SIG-M5 treated with dmso at 0.1 percent for 504 hours (cell line): ENCODE data around the gene C1R.
A peak's percentile ranks its signal among the peaks of the same experiment; 100 is the strongest.

ENCODE experiments used
- DNase-seq: peaks from one replicate; lab custom pipeline; 2025; ENCODE audit not compliant: unreplicated experiment; lab: John Stamatoyannopoulos, UW

The C1R gene

DNA sequence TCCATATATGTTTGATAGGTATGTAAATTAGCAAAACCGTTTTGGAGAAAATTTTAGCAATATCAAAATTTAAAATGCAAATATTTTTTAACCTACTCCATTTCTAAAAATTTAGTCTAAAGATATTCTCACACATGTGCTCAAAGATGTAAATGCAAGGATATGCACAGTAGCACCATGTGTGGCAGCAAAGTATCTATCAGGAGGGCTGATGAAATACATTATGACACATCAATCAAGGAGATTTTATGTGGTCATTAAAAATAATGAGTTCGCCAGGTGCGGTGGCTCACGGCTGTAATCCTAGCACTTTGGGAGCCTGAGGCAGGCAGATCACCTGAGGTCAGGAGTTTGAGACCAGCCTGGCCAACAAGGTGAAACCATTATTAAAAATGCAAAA is 8.0 kb upstream of the C1R start:
- DNase-seq, result no peak

DNA sequence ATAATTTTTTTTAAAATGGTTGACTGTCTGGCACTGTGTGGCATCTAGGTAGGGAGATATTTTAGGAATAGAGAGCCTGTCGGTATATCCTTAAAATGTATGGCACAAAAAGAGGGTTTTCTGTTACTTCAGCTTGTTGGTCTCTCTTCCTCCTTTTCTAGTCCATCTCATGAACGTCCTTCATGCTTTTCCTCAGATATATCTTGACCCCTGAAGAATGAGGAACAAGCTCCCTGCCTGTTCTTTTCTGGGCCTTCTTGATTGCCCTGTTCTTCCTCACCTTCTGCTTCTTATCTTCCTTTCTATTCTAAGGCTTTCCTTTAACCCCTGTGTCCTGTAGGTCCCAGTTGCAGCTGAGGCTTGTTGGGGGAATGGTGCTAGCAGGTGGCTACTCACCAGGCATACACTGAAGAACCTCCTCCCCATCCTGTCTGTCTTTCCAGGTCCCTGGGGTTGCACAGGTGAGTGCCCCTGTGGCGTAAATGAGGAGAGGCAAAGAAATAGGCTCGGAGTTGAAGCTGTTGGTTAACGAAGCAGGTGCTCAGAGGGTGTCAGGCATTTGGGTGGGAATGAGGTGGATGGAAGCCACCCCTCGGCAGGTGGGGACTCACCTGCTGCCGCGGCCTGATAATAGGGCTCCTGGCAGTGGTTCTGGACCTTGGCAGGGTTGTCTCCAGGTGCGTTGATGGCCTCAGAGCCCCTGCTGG is 7.2 kb upstream of the C1R start:
- peak; percentile 48 for DNase-seq

DNA sequence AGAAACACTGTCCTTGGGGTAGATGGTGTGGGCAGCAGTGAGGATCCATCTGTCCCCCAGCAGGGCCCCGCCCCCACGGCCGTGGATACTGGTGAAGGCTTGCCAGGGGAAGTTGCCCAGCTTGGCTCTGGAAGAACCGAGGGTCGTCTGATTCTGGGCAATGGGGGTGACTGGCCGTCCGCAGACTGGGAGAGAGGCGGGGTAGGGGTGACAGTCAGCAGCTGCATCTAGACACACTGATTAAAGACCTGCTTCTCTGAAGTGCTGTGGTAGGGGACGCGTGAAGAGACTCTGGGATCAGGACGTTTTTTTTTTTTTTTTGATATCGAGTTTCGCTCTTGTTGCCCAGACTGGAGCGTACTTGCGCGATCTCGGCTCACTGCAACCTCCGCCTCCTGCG is 4.7 kb upstream of the C1R start:
- no peak for DNase-seq

DNA sequence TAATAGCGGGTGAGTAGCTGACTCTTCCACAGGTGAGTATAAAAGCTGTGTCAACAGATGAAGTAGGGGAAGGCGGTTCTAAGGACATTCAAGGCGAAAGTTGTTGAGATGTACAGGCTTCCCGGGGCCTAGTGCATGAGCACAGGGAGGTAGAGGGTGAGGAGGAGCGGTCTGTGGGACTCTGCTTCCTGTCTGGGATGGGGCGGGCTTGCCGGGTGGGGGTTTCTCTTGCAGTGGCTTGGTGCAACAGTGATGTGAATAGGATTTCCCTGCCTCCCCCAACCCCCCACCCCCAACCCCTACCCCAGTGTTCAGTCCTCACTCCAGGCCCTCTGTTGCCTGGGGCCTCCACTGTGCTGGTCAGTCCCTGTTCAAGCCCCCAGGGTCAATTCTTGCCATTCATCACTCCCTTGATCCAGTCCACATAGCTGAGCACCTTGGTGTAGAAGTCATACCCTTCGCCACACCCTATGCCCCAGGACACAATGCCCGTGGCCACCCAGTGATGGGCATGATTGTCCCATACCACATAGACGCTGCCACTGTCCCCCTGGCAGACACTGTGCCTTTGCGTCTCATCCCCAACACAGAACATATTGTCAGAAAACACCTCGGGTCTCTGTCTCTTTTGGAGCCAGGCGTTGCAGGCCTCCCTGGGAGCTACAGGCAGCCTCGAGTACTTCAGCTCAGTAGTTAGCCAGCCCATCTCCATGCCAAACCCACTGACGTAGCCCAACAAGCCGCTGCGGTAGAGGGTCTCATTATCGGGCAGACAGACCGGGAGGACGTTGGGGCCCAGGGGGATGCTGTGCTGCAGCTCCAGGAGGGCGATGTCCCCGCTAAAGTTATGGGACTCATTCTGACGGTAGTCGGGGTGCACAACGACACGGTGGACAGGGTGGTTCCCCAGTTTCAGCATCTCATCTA is 4.0 kb upstream of the C1R start:
- DNase-seq, result no peak

DNA sequence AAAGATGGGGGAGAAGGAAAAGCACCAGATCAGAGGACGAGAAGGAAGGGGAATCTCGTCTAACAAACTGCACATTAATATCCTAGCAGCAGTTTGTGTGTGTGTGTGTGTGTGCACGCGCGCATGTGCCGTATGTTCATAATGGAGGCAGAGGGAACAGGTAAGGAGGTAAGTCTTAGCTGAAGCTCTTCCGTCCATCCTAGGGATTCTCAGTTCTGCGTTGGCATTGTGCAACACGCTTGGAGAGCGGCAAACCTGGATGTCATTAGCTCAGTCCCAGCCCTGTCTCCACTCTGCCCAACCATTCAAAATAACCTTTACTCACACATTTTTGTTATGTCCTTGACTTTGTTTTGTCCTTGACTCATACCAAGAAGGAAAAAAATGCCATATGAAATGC is 1.6 kb upstream of the C1R start:
- DNase-seq, result no peak

DNA sequence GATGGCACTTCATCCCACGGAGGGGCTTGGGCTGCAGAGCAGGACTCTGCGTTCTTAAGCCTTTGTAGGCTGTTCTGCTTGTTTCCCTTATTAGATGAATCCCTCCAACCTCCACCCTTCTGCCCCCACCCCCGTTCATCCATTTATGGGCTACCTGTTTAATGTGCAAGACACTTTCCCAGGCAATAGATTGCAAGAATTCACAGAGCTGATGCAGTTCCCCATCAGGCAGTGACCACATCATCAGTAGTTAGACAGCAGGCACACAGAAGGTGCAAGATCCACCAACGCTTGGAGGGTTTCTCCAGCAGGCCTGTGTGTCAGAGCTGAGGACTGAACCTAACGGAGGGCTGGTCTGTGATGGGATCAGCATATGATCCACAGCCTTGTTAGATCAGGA is 1.2 kb upstream of the C1R start:
- DNase-seq, result no peak

DNA sequence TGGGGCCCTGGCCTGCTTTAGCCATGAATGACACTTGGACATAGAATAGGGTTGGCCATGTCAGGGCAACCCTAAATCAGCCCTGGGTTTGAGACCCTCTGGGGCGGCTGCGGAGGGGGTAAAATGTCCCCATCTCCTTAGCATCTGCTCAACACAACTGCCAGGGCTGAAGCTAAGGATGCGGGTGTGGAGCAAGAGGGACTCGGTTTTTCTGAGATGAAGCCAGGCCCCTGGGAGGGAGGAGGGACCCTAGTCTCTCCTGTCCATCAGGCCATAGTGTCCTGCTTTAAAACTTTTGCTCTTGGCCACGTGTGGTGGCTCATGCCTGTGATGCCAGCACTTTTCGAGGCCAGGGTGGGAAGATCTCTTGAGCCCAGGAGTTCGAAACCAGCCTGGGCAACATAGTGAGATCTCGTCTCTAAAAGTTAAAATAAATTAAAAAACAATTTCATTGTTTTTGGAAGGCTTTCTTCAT is 778 bp upstream of the C1R start:
- no peak for DNase-seq

DNA sequence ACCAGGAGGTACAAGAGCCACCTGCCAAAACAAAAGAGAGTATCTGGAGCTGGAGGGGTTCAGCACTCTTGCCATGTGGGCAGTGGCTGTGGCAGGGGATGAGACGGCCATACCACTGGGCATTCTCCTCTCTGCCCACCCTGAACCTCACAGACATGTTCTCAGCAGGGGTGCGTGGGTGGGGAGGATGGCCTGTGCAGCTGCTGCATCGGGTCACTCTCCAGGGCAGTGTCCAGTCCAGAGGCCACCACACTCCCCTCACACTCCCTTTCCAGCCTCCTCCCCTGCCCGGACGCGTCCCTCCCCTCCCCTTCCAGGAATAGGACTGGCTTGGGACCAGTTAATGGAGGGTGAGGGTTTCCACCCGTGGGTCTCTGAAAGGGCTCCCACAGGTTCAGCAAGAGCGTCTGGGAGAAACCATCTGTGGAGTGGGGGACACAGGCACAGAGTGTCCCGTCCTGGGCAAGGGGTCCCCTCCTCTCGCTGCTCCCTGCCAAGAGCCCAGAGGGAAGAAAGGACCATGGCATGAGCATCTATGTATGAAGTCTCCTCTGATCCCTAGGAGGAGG is 501 bp downstream of the C1R start:
- no peak for DNase-seq

DNA sequence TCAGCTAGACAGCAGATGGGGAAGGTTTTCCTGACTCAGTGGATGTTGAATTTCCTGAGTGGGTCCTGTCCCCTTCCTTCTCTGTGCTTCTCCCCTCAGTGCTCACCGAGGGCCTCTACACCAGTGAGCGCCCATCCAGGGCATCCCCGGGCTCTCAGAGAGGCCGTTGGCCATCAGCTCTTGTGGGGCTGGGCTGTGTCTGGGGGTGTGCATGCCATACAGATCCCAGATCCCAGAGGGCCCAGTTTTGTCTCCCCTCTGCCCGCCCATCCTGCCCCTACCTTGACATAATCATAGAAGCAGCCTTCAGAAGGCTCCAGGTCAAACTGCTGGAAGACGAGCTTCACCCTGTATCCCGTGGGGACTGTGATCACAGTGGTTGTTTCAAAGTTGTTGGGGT is 1.1 kb downstream of the C1R start:
- no peak for DNase-seq

DNA sequence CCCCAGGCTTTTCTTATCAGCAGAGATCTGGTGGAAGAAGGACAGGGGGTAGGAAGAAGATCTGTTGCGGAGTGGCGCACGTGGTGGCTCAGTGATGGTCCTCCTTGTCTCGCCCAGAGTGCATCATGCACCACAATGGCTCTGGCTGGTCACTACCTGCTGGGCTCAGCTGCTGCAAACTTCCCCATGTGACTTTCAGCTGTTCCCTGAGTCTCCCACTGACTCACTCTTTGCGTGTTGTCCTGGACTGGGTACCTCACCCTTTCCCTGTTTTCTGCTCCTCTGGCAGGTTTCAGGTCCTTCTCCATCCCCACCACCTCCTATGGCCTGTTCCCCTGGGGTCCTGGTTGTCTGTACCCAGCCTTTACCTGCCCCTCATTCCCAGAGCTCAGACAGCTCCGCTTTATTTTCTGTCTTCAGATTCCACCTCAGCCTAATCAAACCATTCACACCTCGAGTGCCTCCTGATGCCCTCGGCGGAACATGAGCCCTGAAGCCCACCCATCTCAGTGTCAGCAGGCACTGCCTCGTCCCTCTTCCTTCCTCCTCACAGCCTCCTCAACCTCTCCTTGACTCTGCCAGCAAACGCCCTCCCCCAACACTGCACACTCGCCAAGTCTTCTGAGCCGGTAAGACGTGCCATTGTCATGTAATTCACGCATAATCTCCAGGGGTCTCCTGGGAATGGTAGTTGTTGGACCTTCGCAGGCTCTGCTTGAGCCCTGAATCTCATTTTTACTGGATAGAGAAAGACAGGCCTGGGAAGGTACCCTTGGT is 1.8 kb downstream of the C1R start:
- DNase-seq, result no peak

DNA sequence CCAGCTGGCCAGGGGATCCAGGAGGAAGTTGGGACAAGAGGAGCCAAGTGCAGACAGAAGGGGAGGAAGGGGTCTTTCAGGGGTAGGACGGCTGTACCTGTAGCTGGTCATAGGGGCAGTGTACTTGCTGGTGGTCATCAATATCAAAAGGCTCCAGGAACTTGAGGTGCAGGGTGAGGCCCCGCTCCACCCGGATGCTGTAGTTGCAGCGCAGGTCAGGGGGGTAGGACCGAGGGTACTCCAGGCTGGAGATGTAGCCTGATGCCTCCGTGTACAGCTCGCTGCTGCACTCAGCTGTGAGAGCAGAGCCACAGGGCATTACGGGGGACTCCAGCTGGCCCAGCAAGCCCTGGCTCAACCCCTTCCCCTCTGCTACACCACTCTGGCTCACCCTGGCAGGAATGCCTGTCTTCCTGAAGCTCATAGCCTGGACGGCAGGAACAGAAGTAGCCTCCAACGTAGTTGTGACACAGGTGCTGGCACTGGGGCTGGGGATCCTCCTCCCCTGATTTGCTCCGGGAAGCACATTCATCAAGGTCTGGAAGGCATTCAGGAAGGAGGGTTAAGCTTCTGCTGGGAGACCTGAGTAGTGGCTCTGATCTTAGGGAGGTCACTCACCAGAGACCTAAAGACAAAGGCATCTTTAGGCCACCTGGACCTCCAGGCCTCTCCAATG is 2.9 kb downstream of the C1R start:
- no peak for DNase-seq

DNA sequence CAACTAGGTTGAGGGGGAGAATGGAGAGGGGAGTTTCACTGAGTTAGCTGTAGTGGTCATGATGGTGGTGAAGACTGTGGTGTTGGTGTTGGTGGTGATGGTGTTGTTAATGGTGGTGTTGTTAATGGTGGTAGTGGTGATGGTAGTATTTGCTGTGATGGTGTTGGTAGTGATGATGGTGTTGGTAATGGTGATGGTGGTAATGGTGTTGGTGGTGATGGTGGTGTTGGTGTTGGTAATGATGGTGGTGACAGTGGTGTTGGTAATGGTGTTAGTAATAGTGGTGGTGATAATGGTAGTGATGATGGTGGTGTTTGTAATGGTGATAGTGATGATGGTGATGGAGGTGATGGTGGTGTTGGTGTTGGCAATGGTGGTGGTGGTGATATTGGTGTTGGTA is 9.1 kb downstream of the C1R start:
- DNase-seq, result no peak

DNA sequence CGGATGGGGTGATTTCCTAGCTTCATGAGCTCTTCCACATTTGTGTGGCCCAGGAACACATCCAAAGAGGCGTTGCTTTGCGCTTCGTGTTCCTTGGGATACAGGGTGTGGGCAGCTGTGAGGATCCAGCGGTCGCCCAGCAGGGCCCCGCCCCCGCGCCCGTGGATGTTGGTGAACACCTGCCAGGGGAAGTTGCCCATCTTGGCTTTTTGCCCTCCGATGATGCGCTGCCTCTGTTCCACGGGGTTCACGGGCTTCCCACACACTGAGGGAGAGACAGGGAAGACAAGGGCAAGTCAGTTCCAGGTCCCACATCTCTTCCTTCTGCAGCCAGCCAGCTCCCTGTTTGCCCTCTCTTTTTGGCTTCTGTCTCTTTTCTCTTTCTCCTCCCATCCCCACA is 11.2 kb downstream of the C1R start:
- DNase-seq, result no peak

DNA sequence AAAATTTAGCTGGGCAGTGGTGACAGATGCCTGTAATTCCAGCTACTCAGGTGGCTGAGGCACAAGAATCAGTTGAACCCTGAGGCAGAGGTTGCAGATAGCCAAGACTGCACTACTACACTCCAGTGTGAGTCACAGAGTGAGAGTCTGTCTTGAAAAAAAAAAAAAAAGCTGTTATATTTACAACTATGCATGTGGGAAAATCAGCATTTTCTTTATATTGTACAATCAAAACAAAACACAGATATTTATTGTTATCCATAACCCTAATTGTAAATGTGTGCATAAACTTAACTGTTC is 12.5 kb downstream of the C1R start:
- DNase-seq, result no peak

DNA sequence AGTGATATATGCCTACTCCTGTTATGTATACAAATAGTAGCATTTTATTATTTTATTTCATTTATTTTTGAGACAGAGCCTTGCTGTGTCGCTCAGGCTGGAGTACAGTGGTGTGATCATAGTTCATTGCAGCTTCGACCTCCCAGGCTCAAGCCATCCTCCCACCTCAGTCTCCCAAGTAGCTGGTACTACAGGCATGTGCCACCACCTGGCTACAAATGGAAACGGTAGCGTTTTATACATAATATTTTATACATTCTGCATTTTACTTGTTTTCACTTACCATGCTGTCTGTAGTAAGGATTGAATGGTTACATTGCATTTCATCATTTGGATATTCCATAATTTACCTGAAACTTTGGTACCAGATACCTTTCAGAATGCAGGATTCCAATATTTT is 14.1 kb downstream of the C1R start:
- DNase-seq, result no peak

DNA sequence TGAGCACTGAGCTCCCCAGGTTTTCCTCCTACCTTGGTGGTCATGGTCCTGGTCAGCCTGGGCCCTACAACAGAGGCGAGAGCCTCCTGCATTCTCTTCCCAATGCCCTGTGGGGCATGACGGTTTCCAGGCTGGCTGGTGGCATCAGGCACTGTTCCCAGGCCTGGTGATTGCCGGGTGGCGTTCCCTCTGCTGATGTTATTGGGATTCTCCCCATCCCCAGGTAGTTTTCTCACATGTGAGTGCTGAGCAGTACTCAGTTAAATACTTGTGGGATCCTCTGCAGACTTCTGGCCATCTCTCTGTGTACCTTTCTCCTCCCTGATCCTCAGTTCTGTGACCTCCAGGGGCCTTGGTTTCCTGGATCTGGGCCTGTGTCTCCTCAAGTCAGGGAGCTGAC is 15.8 kb downstream of the C1R start:
- no peak for DNase-seq

DNA sequence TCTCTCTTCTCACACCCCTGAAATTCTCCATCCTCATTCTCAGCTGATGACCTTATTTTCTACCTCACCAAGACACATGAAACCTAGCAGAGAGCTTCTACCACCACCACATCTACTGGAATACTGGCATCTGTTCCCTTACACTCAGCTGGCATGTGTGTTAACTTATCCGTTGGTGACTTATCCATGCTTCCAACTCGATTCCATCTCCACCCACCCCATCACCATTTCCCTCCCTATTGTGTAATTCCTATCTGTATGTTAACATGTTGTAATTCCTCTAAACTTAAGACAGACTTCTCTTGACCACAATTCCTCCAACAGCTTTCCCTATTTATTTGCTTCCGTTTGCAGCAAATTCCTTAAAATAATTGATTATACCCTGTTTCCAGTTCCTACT is 16.3 kb downstream of the C1R start:
- DNase-seq, result no peak

DNA sequence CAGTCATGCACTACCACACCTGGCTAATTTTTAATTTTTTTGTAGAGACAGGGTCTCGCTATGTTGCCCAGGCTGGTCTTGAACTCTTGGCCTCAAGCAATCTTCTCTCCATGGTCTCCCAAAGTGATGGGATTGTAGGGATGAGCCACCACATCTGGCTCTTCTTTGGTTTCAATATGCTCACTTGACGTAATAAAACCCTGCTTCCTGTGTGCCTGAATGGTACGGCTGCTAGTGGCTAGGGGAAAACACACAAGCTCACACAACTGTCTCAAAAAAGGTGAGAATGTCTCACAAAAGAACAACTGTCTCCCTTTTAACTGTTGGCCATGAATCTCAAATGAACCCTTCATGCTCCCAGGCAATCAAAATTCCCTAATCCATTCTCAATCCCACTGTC is 16.7 kb downstream of the C1R start:
- DNase-seq, result no peak

DNA sequence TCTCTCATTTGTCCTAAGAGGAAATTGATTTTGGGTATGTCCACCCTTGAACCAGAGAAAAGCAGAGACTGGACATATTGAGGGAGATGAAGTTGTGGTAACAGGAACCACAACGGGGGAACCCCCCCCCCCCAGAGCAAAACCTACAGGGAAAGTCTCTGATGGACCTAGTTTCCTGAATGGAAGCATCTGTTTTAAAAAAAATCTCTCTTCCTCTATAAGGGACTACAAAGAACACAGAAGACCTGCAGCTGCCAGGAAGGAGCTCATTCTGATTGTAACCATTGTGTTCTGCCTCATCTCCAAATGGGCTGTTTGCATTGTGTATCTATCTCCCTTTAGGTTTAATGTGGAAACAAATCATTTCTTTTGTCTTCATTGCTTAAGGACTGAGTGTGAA is 18.3 kb downstream of the C1R start:
- DNase-seq, result no peak

DNA sequence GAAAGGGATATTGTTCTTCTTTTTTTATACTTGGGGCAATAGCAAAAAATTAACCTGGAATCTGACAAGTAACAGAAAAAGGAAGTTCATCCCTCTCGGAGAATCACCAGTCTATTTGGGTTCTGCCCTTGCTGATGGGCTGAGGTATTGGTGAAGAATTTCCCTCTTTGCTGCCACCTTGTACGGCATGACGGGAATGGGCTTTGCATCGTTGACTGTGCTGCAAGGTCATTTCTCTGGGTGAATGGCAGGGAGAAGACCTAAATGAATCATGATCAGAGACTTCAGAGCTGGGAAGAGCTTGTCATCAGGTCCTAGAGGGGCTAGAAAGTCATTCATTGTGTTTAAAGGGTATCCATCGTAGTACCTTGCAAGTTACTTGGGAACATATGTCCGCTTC is 19.7 kb downstream of the C1R start:
- no peak for DNase-seq

DNA sequence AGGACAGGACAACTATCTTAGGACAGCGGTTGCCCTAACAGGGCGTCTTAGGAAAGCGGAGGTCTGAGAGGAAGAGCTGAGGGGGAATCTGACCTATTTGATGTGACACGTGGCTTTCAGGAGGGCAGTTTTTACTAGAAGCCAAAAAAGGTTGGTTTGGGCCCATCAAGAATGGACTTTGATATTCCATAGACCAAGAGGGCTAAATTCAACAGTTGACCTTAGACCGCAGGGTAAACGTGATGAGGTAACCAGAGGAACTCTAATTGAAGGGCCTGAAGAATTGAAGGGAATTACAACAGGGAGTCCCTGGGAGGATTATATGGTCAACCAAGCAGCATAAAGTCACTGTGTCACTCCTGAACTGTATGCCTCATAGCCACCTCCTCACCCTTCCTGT is 20.2 kb downstream of the C1R start:
- no peak for DNase-seq
